Activated CD8-positive, alpha-beta memory T cell treated with anti-CD3 and anti-CD28 coated beads, Interleukin-2, amount 10 ng/mL, durations not matched to agents 7 days and 5 days (primary cell): ENCODE results near the gene EFEMP2. TPM values are rescaled to one million over a fixed set of nuclear protein-coding genes. Genes with fewer than 3 reads are reported as not detected.

Experiments
- ATAC-seq: fragments of 150-1000 bp; cut with Tn5 transposase; one replicate; pipeline ENCODE4 v1.10.0; 2021; ENCODE audit warnings: moderate library complexity
- CTCF ChIA-PET: fragments of 350-600 bp; sonication (Branson Sonifier 250); formaldehyde crosslinking; loops from one replicate; lab custom pipeline; 2021; ENCODE audit warnings: antibody characterized with exemption; lab: Charles Lee
- DNase-seq: peaks from one replicate; pipeline ENCODE4 v3.0.0-alpha.2; 2020
- H3K27ac Mint-ChIP-seq: one replicate; pipeline ENCODE4 v1.8.0; 2021; ENCODE audit warnings: mild to moderate bottlenecking, mixed read lengths
- H3K27me3 Mint-ChIP-seq: one replicate; pipeline ENCODE4 v1.8.0; 2021; ENCODE audit warnings: mixed read lengths
- H3K36me3 Mint-ChIP-seq: one replicate; pipeline ENCODE4 v1.8.0; 2021; ENCODE audit warnings: mild to moderate bottlenecking, mixed read lengths
- H3K4me1 Mint-ChIP-seq: one replicate; pipeline ENCODE4 v1.8.0; 2021; ENCODE audit warnings: mixed read lengths
- H3K4me3 Mint-ChIP-seq: one replicate; pipeline ENCODE4 v1.8.0; 2021; ENCODE audit warnings: mild to moderate bottlenecking, moderate library complexity, mixed read lengths
- H3K9me3 Mint-ChIP-seq: one replicate; pipeline ENCODE4 v1.8.0; 2022; ENCODE audit warnings: low read depth, mixed read lengths
- total RNA-seq, 2 experiments: library from RNA; stranded (reverse); gene quantifications; one replicate each; pipeline ENCODE4 v1.2.3, GENCODE V29; 2021

EFEMP2 gene
- total RNA-seq, 2 experiments from 2014 or later: 7.1 to 13.4 TPM

DNA sequence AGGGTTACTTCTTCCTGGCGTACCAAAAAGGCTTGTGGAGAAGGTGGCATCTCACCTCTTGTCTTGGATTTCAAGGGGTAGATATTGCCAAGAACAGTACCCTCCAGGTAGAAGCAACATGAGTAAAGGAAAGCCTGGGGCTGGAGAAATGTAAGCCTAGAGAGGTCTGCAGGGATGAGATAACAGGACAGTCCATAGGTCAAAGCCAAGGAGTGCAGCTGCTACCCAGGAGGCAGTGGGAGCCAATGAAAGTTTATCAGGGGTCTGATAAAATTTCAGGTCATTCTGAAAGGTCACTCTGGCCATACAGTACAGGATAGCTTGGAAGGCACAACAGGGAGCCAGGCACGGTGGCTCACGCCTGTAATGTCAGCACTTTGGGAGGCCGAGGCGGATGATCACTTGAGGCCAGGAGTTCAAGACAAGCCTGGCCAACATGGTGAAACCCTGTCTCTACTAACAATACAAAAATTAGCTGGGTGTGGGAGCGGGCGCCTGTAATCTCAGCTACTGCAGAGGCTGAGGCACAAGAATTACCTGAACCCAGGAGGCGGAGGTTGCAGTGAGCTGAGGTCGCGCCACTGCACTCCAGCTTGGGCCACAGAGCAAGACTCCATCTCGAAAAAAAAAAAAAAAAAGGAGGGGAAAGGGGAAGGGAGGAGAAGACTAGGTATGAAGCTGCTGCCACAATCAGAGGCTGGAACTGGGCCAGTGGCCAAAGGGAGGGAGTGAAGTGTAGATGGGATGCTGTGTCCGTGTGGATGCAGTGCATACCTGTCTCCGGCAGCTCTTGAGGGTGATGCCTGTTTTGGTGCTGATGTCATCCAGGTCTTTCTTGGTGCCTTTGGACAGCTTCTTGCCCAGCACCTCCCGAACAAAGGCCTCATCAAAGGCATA lies 14.5 kb upstream of the EFEMP2 start:
- ATAC-seq (no peak), DNase-seq (no peak)
- Mint-ChIP-seq H3K36me3 (peaks cover 14% of the 10 kb centered on the region), H3K4me3 (peak overlapping the region; percentile 96), H3K27me3 (no peaks in the 10 kb centered on the region), H3K4me1 (peaks cover 61% of the 10 kb centered on the region), H3K9me3 (no peaks in the 10 kb centered on the region), H3K27ac (peak overlapping the region; percentile 95)
- CTCF ChIA-PET: interaction anchor here (1.1 to 26.4 kb wide), 12 partner anchors 11 to 234 kb away, joined by 3 to 710 read pairs (median 24); partner anchors contain the start of genes AP5B1, CFL1, CTSW and EFEMP2

DNA sequence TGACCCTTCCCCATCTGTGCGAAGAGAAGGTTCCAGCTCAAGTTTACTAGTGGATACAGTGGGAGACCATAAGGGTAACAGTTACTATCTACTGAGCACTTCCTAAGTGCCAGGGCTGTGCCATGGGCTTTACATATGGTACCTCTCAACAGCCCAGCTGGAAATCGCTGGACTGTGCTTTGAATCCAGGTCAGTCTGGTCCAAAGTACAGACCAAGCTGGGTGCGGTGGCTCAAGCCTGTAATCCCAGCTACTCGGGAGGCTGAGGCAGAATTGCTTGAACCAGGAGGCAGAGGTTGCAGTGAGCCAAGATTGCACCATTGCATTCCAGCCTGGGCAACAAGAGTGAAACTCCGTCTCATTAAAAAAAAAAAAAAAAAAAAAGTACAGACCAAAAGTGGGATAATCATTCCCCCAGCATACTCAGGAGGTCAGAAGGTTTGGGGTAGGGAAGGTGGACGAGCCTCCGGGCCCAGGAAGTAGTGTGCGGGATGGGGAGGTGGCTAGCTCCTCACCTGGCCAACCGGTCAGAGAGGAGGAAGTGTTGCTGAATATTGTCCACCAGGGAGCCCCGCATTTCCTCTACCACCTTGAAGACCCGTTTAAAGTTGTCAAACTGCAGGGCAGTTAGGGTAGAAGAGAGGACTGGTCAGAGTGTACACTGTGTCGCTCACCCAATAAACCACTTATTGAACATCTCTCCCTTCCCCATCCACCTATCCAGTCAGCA lies 13.4 kb upstream of the EFEMP2 start:
- no peak for ATAC-seq
- peaks cover 71% of the 10 kb centered on the region for H3K4me1 Mint-ChIP-seq
- peak overlapping the region; percentile 10 for H3K27ac Mint-ChIP-seq
- H3K27me3 Mint-ChIP-seq: no peaks in the 10 kb centered on the region
- peak overlapping the region; percentile 96 for H3K4me3 Mint-ChIP-seq
- CTCF ChIA-PET: interaction anchor here (0.9 to 26.4 kb wide), 26 partner anchors 12 to 247 kb away, joined by 3 to 710 read pairs (median 14); partner anchors contain the start of genes AP5B1, CFL1, CTSW and EFEMP2
- peak; percentile 39 for DNase-seq
- no peaks in the 10 kb centered on the region for H3K9me3 Mint-ChIP-seq
- peaks cover 14% of the 10 kb centered on the region for H3K36me3 Mint-ChIP-seq

DNA sequence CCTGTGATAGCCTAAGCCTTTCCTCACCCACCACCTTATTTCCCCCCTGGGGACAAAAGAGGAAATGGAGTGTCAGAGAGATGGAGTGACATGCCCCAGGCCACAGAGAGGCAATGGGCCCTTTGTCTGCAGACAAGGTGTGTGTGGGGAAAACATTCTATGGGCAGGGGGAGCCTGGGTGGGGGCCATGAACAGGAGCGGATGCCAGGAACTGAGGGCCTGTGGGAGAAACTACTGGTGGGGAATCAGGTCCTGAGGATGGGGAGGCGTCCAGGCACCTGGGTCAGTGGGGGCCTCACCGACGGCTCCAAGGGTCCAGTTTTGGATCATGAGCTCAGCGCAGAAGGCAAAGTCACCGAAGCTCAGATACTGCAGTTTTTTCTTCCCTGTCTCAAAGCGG lies 12.6 kb upstream of the EFEMP2 start:
- H3K4me3 Mint-ChIP-seq: no peak overlapping the region
- H3K9me3 Mint-ChIP-seq: no peaks in the 10 kb centered on the region
- peaks cover 14% of the 10 kb centered on the region for H3K36me3 Mint-ChIP-seq
- CTCF ChIA-PET: interaction anchor here (0.6 to 26.4 kb wide), 41 partner anchors 13 to 360 kb away, joined by 3 to 710 read pairs (median 6); partner anchors contain the start of genes AP5B1, BANF1, CFL1 and CTSW
- H3K4me1 Mint-ChIP-seq: peaks cover 77% of the 10 kb centered on the region
- no peaks in the 10 kb centered on the region for H3K27me3 Mint-ChIP-seq
- H3K27ac Mint-ChIP-seq: no peak overlapping the region
- no peak for DNase-seq
- no peak for ATAC-seq

- Mint-ChIP-seq H3K4me1 (peaks cover 77% of the 10 kb centered on the region), H3K9me3 (no peaks in the 10 kb centered on the region), H3K4me3 (no peak overlapping the region), H3K36me3 (peaks cover 14% of the 10 kb centered on the region), H3K27ac (peak overlapping the region; percentile 71), H3K27me3 (no peaks in the 10 kb centered on the region)
- DNase-seq: peak; percentile 87
- ATAC-seq: peak; percentile 42
- CTCF ChIA-PET: interaction anchor here (0.6 to 26.4 kb wide), 45 partner anchors 13 to 359 kb away, joined by 3 to 710 read pairs (median 6); partner anchors contain the start of genes AP5B1, BANF1, C11orf68 and CFL1
Observed at GRCh38 chr11:65884716-65885092, 12.1 kb upstream of the EFEMP2 start.

DNA sequence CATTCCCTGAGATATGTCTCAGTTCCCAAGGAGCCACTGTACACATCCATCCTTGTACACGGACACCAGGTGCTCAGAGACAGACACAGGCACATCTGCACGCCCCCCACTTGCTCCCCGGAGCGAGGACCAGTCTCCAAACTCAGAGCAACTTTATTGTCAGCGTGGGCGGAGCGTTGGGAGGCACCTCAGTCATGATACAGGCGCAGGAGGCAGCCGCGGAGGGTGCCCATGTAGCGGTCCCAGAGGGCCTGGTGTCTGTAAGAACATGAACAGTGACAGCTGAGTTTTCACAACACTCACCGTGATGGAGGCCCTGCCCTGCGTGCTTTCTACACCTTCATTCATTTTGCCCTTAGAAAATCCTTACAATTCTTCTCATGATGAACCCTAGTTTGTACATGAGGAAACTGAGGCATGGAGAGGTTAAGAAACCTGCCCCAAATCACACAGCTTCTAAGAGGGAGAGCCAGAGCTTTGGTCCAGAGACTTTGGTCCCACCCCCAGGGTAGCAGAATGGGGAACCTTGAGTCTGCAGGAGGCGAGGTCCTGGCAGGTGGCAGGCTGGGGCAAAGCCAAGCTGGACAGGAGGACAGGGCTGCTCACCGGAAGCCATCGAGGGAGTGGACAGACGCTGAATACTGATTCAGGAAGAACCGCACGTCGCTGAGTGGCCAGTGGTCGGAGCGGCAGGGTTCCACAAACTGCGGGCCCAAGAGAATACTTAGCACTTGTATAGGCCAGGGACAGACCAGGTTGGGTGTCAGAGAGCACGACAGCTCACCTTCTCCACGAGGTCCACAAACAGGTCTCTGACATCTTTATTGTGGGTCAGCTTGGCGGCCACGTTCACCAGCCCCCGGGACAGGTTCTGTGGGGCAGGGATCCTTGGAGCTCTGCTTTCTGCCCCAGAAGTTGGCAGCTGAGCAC lies 11.5 kb upstream of the EFEMP2 start:
- no peaks in the 10 kb centered on the region for H3K27me3 Mint-ChIP-seq
- peaks cover 79% of the 10 kb centered on the region for H3K4me1 Mint-ChIP-seq
- peaks cover 14% of the 10 kb centered on the region for H3K36me3 Mint-ChIP-seq
- no peaks in the 10 kb centered on the region for H3K9me3 Mint-ChIP-seq
- no peak overlapping the region for H3K4me3 Mint-ChIP-seq
- CTCF ChIA-PET: interaction anchor here (0.7 to 26.4 kb wide), 44 partner anchors 14 to 318 kb away, joined by 3 to 710 read pairs (median 6); partner anchors contain the start of genes AP5B1, BANF1, C11orf68 and CFL1
- no peak for ATAC-seq
- peak; percentile 40 for DNase-seq
- peak overlapping the region; percentile 71 for H3K27ac Mint-ChIP-seq

DNA sequence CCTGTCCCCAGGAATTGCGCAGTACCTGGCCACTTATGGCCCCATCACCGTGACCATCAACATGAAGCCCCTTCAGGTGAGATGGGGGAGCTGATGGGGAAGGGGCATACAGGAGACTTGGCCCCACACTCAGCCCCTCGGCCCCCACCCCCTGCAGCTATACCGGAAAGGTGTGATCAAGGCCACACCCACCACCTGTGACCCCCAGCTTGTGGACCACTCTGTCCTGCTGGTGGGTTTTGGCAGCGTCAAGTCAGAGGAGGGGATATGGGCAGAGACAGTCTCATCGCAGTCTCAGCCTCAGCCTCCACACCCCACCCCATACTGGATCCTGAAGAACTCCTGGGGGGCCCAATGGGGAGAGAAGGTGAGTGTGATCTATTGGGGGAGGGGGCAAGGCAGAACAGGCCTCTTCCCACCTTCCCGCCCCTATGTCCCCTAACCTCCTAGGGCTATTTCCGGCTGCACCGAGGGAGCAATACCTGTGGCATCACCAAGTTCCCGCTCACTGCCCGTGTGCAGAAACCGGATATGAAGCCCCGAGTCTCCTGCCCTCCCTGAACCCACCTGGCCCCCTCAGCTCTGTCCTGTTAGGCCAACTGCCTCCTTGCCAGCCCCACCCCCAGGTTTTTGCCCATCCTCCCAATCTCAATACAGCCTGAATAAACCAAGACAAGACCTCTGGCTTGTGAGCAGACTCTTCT lies 10.6 kb upstream of the EFEMP2 start:
- ATAC-seq: no peak
- Mint-ChIP-seq H3K4me1 (peaks cover 81% of the 10 kb centered on the region), H3K9me3 (no peaks in the 10 kb centered on the region), H3K4me3 (no peak overlapping the region), H3K27ac (no peak overlapping the region), H3K36me3 (peaks cover 14% of the 10 kb centered on the region), H3K27me3 (no peaks in the 10 kb centered on the region)
- DNase-seq: peak; percentile 41
- CTCF ChIA-PET: interaction anchor here (0.6 to 26.4 kb wide), 10 partner anchors 14 to 139 kb away, joined by 3 to 710 read pairs (median 16); partner anchors contain the start of genes BANF1, C11orf68, CFL1 and CTSW

DNA sequence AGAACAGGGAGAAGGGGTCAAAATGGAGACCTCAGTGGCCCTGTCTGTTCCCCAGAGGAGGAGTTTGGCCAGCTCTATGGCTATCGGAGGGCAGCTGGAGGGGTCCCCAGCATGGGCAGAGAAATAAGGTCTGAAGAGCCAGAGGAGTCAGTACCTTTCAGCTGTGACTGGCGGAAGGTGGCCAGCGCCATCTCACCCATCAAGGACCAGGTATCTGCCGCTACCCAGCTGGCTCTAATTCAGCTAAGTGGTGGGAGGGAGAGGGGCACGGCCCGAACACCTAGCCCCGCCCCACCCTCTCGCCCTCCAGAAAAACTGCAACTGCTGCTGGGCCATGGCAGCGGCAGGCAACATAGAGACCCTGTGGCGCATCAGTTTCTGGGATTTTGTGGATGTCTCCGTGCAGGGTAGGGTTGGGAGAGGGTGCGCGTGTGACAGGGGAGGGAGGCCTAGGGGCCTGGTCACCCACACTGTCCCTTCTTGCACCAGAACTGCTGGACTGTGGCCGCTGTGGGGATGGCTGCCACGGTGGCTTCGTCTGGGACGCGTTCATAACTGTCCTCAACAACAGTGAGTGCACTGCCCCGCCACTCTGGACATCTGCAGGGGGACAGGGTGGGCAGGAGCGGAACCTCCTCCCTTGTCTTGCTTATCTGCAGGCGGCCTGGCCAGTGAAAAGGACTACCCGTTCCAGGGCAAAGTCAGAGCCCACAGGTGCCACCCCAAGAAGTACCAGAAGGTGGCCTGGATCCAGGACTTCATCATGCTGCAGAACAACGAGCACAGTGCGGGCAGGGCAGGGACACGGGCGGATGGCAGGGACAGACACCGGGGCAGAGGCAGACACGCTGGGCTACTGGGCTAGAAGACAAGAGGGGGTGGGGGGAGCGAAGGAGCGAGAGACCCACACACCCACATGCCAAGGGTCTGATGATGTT lies 9.8 kb upstream of the EFEMP2 start:
- Mint-ChIP-seq H3K27me3 (no peaks in the 10 kb centered on the region), H3K27ac (peak overlapping the region; percentile 86), H3K9me3 (no peaks in the 10 kb centered on the region), H3K4me3 (peak overlapping the region; percentile 19), H3K4me1 (peaks cover 82% of the 10 kb centered on the region), H3K36me3 (peaks cover 14% of the 10 kb centered on the region)
- ATAC-seq: no peak
- CTCF ChIA-PET: interaction anchor here (1.2 to 27.4 kb wide), 6 partner anchors 8 to 170 kb away, joined by 4 to 710 read pairs (median 209); partner anchors contain the start of genes CCDC85B, CFL1, CTSW and EFEMP2
- peak; percentile 41 for DNase-seq

- H3K36me3 Mint-ChIP-seq: peaks cover 11% of the 10 kb centered on the region
- CTCF ChIA-PET: interaction anchor here (0.6 to 27.4 kb wide), 8 partner anchors 10 to 168 kb away, joined by 3 to 710 read pairs (median 4); partner anchors contain the start of genes CCDC85B, CFL1, CTSW and EFEMP2
- no peaks in the 10 kb centered on the region for H3K9me3 Mint-ChIP-seq
- ATAC-seq (peak; percentile 34), DNase-seq (peak; percentile 72)
- H3K27me3 Mint-ChIP-seq: no peaks in the 10 kb centered on the region
- H3K27ac Mint-ChIP-seq: peak overlapping the region; percentile 86
- peak overlapping the region; percentile 75 for H3K4me3 Mint-ChIP-seq
- peaks cover 76% of the 10 kb centered on the region for H3K4me1 Mint-ChIP-seq
Observed at GRCh38 chr11:65880844-65881421, 8.3 kb upstream of the EFEMP2 start.

DNA sequence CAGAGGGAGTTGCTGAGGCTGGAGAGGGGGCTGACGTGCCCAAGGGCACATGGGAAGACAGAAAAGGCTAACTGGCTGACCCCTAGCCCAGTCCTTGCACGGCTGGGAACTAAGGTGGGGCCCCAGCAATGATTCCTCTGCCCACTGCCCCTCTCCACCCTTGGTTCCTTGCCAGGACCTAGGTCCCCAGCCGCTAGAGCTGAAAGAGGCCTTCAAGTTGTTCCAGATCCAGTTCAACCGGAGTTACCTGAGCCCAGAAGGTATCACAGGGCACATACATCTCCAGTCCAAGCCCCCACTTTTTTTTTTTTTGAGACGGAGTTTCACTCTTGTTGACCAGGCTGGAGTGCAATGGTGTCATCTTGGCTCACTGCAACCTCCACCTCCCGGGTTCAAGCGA lies 7.4 kb upstream of the EFEMP2 start:
- no peaks in the 10 kb centered on the region for H3K27me3 Mint-ChIP-seq
- no peak for DNase-seq
- H3K9me3 Mint-ChIP-seq: no peaks in the 10 kb centered on the region
- H3K27ac Mint-ChIP-seq: peak overlapping the region; percentile 86
- H3K4me3 Mint-ChIP-seq: peak overlapping the region; percentile 75
- H3K4me1 Mint-ChIP-seq: peaks cover 70% of the 10 kb centered on the region
- CTCF ChIA-PET: interaction anchor here (0.9 to 27.4 kb wide), 5 partner anchors 10 to 164 kb away, joined by 3 to 710 read pairs (median 4); partner anchors contain the start of genes CCDC85B, CFL1, CTSW and EFEMP2
- peaks cover 9% of the 10 kb centered on the region for H3K36me3 Mint-ChIP-seq
- peak; percentile 3 for ATAC-seq

- DNase-seq (peak; percentile 76), ATAC-seq (peak; percentile 67)
- peaks cover 8% of the 10 kb centered on the region for H3K36me3 Mint-ChIP-seq
- CTCF ChIA-PET: interaction anchor here (0.9 to 27.4 kb wide), 5 partner anchors 11 to 168 kb away, joined by 3 to 710 read pairs (median 4); partner anchors contain the start of genes CCDC85B, CFL1, CTSW and EFEMP2
- H3K4me3 Mint-ChIP-seq: peak within 1 kb of the TSS; percentile 75
- peaks cover 67% of the 10 kb centered on the region for H3K4me1 Mint-ChIP-seq
- peak within 1 kb of the TSS; percentile 86 for H3K27ac Mint-ChIP-seq
- H3K9me3 Mint-ChIP-seq: no peaks in the 10 kb centered on the region
- H3K27me3 Mint-ChIP-seq: no peaks in the 10 kb centered on the region
Observed at GRCh38 chr11:65879617-65880016, 7.0 kb upstream of the EFEMP2 start, which contains the start of gene CTSW. CTSW (plus strand) TSS chr11:65879837; CDS start chr11:65879855, 18 bp downstream.
